Cardiac septum (tissue), 1 donor: ENCODE measurements around the gene FN3K. TPM values are rescaled to one million over a fixed set of nuclear protein-coding genes. Genes with fewer than 3 reads are reported as not detected.

ENCODE experiments used
- DNase-seq: peaks from one replicate; pipeline ENCODE4 v3.0.0-alpha.2; 2020; ENCODE audit warnings: low spot score
- intact Hi-C: fragments of 100-400 bp; cut with DNase I; formaldehyde crosslinking; loops from one replicate; pipeline ENCODE4 v1.14.0; 2022
- total RNA-seq: library from RNA; stranded (reverse); fragmentation: NEBNext Ultra II Directional; extraction: Animal tissue kit (Norgen Biotek cat#: 25700); gene quantifications from one replicate; pipeline ENCODE4 v1.2.1, GENCODE V29; 2021
- donor health status: DM: no; HTN: no; CAD: no.

FN3K gene
- total RNA-seq, 1 donor from 2014 or later = 82.4 TPM

DNA sequence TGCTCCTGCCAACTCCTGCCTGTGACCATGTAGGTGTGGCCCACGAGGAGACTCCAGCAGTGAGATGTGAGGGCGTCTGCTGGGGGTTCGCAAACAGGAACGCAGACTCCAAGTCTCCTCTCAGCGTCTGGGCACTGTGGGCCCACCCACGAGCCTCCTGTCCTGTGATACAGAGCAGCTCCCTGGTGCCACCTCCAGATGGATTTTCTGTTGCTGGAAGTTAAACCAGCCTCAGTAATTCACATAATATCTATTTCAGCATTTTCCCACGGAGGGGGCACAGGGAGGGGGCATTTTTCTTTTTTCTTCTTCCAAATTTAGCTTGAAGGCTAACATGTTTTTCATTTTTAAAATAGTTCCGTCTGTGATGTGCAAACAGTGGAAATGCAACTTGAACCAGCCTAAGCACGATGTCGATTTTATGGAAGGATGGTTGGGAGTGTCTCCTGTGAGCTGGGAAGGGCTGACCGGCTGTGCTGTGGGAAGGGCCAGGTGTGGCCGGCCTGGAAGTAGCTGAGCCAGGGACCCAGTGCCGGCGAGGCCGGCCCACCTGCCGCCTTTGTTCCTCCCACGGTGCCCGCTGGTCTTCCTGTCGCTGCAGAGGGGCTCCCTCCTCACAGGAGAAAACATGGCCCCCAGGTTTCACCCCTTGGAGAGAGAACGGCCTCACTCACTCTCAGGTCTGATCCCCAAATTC lies 33.0 kb upstream of the FN3K start:
- DNase-seq = no peak
- intact Hi-C loops = no loop called here

DNA sequence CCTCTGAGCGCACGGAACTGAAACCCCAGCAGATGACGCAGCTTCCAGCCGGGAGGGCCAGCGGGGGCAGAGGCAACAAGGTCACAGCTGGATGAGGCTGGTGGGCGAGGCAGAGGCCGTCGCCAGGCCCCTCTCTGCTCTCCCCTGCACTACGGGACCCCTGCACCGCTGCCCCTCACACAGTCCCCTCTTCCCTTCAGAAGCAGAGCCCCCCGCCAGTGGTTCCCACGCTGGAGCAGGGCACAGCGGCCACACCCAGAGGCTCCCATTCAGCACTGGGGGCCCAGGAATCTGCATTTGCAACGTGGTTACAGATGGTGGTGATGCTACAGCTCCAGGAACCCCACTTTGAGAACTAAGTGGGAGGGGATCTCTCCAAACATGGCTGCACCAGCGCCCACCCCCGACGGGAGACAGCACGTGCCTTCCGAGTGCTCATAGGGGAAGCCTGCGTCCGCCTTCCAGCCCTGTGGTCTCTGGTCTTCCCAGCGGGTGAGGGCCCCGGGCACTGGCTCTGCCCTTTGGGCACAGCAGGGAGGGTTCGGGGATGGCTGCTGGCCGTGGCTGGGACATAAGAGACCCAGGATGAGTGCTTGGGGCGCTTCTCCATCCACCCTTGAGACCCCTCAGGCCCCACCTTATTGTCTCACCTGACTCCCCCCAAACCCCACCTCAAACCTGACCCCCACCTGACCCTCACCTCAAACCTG lies 32.2 kb upstream of the FN3K start:
- intact Hi-C loops = no loop called here
- DNase-seq = no peak

DNA sequence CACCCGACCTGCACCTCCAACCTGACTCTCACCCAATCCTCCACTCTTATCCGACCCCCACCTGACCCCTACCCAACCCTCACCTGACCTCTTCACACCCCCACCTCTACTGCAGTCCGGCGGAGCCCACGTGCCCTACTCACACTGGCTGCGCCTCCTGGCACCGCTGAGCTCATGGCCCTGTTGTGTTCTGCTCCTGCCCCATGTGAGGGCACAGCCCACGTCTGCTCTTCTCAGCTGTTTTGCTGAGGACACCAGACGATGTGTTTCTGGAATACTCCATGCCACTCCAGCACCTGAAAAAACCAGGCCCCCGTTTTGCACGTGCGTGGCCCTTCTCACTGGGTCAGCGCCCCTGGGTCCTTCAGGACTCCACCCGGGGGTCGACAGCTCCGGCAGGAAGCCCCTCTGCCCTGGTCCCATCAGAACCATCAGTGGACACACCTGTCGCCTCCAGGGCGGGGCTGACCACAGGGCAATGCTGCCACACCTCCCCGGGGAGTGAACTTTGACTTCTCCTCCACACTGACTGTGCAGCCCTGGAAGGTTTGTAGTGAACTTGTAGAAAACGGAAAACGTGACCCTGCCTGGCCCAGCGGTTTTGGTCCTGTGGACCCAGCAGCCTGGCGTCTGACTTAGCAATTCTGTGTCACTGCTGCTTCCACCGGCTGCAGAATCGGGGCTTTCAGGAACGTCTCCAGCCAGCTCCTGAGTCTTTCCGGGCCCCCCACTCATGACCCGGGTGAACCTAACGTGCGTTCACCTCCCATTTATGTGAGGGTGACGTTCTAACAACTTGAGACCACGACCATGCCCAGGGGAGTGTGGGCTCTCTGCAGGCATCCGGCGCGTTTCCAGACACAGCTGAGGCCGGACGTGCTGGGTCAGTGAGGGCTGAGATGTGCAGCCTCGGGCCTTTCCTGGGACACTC lies 31.2 kb upstream of the FN3K start:
- DNase-seq = no peak
- intact Hi-C loops = no loop called here

DNA sequence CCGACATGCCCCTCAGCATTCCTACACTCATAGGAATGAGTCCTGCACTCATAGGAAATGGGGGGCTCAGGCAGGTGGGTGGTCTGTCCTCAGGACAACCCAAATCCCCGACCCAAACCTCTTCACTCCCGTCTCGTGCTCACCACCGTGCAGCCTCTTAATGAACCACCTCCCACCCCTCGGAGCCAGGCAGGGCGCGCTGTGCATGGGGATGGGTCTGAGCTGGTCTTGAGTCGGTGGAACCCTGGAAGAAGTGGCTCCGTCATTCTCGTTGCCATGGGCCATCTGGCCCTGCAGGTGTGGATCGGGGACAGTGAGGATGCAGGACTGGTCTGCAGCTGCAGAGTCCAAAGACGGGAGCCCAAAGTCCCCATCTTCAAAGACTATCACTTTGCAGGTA lies 30.5 kb upstream of the FN3K start:
- intact Hi-C loops = no loop called here
- no peak for DNase-seq

DNA sequence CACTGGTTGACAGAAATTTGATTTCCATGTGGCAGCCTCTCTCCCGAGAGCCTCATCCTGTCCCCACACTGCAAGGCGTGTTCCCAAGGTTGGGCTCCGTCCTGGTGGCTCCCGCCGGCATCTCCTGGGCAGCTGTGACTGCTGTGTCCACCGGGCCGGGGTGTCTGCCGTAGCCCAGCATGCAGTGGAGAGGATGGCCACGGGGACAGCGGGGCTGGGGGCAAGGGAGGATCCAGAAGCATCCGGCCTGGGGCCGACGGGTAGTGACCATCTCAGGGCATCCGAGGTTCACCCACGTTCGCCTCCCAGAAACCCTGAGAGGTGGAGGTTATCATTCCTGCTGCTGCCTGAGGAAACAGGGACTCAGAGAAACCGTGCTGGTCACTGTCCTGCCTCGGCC lies 29.7 kb upstream of the FN3K start:
- DNase-seq = no peak
- intact Hi-C loops = no loop called here

DNA sequence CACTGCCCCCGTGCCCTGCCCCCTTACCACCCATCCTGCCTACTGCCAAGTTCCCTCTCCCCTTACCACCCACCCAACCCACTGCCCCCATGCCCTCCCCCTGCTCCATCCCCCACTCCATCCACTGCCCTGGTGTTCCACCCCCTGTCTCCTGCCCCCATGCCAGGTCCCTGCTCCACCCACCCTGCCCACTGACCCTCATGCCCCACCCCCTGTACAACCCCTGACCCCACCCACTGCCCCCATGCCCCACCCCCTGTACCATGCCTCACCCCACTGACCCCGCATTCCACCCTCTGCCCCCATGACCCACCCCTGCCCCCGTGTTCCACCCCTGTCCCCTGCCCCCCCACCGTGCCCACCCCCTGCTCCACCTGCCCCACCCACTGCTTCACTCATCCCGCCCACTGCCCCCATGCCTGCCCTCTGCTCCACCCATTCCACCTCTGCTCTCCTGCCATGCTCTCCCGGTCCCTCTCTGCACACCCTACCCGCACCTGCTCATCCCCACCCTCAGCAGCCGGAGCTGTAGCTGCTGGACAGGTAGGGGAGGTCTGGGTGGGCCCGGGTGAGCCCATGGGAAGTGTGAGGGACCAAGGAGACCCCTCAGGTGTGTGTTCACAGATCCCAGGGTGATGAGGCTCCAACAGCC lies 26.3 kb upstream of the FN3K start:
- intact Hi-C loops = no loop called here
- no peak for DNase-seq

DNA sequence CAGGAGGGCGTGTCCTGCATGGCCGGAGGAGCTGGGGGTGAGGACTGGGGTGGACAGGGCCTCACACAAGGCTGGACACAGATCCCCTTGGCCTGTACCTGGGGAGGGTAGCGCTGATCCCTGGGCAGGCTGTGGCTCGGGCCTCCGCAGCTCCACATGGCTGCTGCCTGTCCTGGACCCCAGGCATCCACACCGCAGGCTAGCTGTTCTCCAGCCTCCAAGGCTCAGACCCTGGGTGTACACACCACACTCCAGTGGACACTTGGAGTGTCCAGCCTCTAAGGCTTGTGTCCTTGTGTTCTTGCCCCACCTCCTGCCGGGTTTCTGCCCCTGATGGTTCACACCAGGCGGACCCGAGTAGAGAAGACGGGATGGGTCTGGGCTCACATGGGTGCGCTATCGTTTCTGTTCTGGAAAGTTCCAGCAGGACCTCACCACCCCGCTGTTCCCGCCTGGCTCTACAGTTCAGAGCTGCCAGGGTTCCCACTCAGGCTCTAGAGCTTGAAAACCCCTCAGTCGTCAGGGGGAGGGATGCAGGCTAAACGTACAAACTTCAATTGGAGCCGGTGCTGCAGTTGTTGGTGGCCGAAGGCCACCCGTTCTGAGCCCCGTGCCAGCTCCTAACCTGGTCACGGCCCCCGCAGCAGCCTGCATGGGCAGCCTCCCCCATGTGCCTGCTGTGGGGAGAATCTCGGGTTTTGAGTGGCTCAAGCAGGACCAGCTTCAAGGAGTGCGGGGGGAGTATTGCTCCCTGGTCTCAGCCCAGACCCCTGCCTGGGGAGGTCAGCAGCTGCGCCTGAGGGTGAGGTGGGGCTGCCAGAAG lies 25.5 kb upstream of the FN3K start:
- intact Hi-C loops = no loop called here
- DNase-seq = no peak

DNA sequence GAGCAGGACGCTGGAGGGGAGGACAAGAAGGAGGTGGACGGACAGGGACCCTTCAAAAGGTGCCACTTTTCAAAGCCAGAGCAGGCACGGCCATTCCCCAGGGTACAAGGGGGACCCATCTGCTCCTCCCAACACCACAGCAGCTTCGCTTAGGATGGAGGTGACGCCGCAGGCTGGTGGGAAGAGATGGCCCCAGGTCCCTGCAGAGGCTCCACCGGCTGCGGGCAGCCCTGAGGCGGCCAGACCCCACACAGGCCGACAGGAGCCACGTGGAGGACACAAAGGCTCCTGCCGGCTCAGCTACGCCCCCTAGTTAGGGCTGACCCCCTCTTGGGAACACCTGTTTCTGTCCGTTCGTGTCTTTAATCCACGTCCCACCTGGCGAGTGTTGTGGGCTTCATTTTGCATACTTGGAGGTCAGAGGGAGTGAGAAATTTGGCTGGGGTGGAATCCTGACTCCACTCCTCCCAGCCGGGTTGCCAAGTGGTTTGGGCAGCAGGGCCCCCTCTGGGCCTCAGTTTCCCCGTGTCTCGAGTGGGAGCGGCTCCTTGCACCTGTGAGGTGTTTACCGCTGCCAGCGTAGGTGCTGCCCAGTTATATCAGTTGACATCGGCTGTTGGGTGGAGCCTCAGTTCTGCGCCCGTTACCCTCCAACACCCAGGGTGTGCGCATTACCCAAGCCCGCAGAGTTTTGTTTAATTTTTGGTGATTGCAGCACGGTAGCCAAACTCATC lies 24.7 kb upstream of the FN3K start:
- intact Hi-C loops = no loop called here
- DNase-seq = no peak

DNA sequence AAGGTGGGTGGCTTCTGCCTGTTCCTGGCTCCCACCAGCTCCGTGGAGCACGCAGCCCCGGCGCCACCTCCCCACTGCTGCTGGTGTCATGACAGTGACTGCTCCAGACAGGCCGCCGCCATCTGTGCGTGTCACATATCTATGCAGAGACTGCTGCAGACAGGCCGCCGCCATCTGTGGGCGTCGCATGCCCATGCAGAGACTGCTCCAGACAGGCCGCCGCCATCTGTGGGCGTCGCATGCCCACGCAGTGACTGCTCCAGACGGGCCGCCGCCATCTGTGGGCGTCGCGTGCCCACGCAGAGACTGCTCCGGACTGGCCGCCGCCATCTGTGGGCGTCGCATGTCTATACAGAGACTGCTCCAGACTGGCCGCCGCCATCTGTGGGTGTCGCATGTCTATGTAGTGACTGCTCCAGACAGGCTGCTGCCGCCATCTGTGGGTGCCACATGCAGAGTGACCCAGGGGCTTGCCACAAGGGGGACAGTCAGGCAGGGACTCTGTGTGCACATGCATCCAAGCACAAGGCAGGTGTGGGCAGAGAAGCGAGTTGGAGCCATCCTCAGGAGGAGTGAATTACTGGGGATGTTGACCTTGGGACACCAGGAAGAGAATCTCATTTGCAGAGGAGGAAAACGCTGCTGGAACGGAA lies 22.2 kb upstream of the FN3K start:
- no peak for DNase-seq
- intact Hi-C loops = no loop called here

DNA sequence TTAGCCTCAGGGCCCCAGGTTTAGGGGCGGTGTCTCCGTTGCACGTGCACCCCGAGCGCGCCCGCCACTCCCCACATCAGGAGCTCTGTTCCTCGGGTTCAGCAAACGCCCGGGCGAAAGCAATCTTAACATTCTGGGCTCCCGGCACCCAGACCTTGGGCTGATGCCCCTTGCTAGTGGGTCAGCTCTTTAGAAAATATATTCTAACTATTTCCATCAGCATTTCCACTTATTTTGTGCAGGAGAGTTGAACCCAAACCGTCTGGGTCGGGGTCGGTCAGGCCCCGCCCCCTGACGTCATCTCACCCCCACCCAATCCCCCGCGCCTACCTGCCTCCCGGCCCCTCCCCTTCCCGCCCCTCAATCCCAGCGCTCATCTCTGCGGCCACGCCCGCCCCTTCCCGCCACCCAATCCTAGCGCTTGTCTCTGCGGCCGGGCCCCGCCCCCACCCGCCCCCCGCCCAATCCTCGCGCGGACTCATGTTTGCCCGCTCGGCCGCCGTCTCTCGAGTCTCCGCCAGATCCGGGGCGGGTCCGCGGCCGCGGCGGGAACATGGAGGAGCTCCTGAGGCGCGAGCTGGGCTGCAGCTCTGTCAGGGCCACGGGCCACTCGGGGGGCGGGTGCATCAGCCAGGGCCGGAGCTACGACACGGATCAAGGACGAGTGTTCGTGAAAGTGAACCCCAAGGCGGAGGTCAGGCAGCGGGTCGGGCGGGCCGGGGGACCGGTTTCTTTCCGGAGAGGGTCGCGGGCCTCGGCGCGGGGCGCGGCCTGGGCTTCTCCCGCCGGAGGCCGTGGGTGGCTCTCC lies 19.0 kb upstream of the FN3K start, which contains the start of gene FN3KRP:
TSS of gene FN3KRP (plus strand) at position 504 of the 808 bp plus-strand sequence. CDS start at position 554, 50 bp downstream.
- intact Hi-C loops = loop anchor here (5.0 kb wide), 2 partner anchors 36 to 64 kb away; partner anchors contain the start of gene TBCD
- peak; percentile 97 for DNase-seq

DNA sequence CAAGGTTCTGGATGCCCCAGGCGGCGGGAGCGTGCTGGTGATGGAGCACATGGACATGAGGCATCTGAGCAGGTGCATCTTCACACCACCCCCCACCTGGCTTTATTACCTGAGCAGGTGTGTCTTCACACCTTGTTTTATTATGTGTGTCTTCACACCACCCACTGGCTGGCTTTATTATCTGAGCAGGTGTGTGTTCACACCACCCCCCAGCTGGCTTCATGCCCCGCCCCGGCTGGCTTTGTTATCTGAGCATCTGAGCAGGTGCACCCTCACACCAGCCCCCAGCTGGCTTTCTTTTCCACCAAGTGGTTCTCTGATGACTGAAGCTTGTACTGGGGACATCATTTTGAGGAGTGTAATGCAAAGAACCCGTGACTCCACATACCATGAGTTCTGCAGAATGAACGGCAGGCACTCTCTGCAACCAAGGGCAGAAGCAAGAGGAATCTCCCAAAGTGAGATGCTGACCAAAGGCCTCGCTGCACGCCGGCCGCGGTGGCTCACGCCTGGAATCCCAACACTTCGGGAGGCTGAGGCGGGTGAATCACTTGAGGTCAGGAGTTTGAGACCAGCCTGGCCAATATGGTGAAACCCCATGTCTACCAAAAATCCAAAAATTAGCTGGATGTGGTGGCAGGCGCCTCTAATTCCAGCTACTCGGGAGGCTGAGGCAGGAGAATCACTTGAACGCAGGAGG lies 16.3 kb upstream of the FN3K start:
- DNase-seq = no peak
- intact Hi-C loops = loop anchor here (5.0 kb wide), 2 partner anchors 33 to 67 kb away; partner anchors contain the start of gene TBCD

DNA sequence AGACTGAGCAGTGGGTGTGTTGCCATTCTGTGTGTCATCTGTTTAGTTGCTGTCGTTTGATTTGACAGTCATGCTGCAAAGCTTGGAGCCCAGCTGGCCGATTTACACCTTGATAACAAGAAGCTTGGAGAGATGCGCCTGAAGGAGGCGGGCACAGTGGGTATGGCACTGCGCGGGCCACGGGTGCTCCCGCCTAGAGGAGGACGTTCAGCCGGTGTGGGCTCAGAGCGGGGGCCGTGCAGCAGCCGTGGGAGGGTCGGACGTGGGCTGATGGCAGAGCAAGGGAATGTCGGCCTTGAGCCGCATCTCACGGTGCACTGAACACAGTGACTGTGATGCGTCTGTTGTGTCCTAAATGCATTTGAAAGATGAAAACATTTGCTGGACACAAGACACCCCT lies 15.2 kb upstream of the FN3K start:
- intact Hi-C loops = no loop called here
- no peak for DNase-seq

DNA sequence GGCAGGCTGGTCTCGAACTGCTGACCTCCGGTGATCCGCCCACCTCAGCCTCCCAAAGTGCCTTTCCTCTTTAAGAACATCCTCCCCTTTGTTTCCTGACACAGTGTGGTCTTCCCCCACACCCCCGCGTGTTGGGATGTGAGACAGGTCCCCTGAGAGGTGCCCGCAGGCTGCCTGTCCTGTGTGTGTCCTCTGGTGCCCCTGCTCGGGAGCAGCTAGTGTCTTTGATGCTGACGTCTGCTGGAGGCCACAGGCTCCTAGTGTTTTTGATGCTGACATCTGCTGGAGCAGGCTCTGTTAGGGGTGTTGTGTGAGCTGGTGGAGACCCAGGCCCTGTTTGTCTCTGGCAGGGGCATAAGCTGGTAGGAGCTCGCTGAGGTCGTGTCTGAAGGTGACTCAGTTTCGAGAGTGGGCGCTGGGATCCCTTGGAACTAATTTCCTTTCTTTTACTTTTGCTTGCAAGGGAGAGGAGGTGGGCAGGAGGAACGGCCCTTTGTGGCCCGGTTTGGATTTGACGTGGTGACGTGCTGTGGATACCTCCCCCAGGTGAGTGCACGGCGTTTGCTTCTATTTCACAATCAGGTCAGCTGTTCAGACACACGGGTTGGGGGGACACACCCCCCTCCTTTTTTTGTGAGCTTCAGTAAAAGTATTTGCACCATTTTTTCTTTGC lies 12.9 kb upstream of the FN3K start:
- DNase-seq = no peak
- intact Hi-C loops = no loop called here

DNA sequence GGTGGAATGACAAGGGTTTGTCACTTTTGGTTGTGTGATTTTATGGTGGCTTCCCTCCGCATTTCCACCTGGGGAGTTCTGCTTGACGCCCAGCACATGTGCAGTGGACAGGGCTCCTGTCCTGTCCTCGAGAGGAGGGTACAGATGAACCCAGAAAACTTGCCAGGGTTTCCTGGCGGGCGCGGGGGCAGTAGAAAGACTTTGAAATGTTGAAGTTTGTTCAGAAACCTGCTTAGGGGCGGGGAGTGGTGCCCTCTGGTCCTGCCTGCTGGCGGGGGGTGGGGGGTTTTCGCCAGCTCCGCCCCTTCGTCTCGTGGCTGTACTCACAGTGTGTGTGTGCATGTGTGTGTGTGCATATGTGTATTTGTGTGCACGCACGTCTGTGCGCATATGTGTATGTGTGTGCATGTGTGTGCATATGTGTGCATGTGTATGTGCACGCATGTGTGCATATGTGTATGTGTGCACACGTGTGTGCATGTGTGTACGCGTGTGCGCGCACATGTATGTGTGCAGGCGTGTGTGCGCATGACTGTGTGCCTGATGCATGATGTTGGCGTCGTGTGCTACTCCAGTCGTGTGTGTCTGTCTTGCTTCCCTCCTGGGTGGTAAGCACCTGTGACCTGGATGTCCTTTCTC lies 12.1 kb upstream of the FN3K start:
- DNase-seq = no peak
- intact Hi-C loops = no loop called here

DNA sequence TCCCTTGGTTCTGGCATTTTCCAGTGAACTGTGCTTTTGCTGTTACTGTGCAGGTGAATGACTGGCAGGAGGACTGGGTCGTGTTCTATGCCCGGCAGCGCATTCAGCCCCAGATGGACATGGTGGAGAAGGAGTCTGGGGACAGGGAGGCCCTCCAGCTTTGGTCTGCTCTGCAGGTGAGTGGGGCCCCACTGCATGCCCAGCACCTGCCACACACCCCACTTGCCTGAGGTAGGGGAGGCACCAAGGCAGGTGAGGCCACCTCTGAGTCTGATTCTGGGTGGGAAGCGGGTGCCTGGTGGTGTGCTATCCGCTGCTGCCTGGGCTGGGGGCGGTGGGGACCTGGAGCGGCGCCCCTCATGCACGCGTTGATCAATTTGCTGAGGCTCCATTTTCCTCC lies 9.0 kb upstream of the FN3K start:
- no peak for DNase-seq
- intact Hi-C loops = no loop called here
